IgD-negative memory B cell (primary cell): ENCODE data around the gene SLC16A9. TPM values are rescaled to one million over a fixed set of nuclear protein-coding genes. Genes with fewer than 3 reads are reported as not detected.

ENCODE experiments used
- H3K27ac Mint-ChIP-seq, 3 donors: one replicate each; pipeline ENCODE4 v1.8.0; 2020 to 2022; ENCODE audit warnings: mild to moderate bottlenecking in 3 of 3, mixed read lengths in 3 of 3, moderate library complexity in 1 of 3
- H3K27me3 Mint-ChIP-seq: one replicate; pipeline ENCODE4 v1.8.0; 2021; ENCODE audit warnings: mixed read lengths
- H3K36me3 Mint-ChIP-seq: one replicate; pipeline ENCODE4 v1.8.0; 2020; ENCODE audit warnings: mild to moderate bottlenecking, mixed read lengths
- H3K4me1 Mint-ChIP-seq, 3 donors: one replicate each; pipeline ENCODE4 v1.8.0; 2020 to 2022; ENCODE audit warnings: mixed read lengths in 3 of 3, mild to moderate bottlenecking in 1 of 3
- H3K4me3 Mint-ChIP-seq, 4 donors: one replicate each; pipeline ENCODE4 v1.8.0; 2020 to 2022; ENCODE audit warnings: mild to moderate bottlenecking in 4 of 4, mixed read lengths in 4 of 4, moderate library complexity in 3 of 4
- H3K9me3 Mint-ChIP-seq, 3 donors: one replicate each; pipeline ENCODE4 v1.8.0; 2020 to 2021; ENCODE audit warnings: mixed read lengths in 3 of 3, mild to moderate bottlenecking in 1 of 3
- polyA plus RNA-seq: library from polyadenylated mRNA; unstranded; fragments of 300-500 nt; fragmentation: Illumina TruSeq; gene quantifications from one replicate; pipeline ENCODE4 v1.2.3, GENCODE V29; 2021

The SLC16A9 gene
- polyA plus RNA-seq, 1 donor from 2014 or later: not detected

- Mint-ChIP-seq H3K9me3 (peaks cover 0 to 2% (median 0%) of the 10 kb centered on the region in 3 donors), H3K36me3 (no peaks in the 10 kb centered on the region), H3K4me3 (no peak overlapping the region), H3K4me1 (no peaks in the 10 kb centered on the region), H3K27ac (no peak overlapping the region), H3K27me3 (peaks cover 4% of the 10 kb centered on the region)
These were observed 76.6 kb downstream of the SLC16A9 start for GRCh38 chr10:59633063-59633462.

GRCh38 chr10:59631882-59632807 is 77.5 kb downstream of the SLC16A9 start:
- H3K27ac Mint-ChIP-seq: no peak overlapping the region
- H3K36me3 Mint-ChIP-seq: no peaks in the 10 kb centered on the region
- no peaks in the 10 kb centered on the region for H3K4me1 Mint-ChIP-seq
- H3K4me3 Mint-ChIP-seq: no peak overlapping the region
- peaks cover 4% of the 10 kb centered on the region for H3K27me3 Mint-ChIP-seq
- H3K9me3 Mint-ChIP-seq: peaks cover 0 to 2% (median 0%) of the 10 kb centered on the region in 3 donors

- H3K27me3 Mint-ChIP-seq: peaks cover 4% of the 10 kb centered on the region
- no peak overlapping the region for H3K27ac Mint-ChIP-seq
- no peaks in the 10 kb centered on the region for H3K4me1 Mint-ChIP-seq
- H3K9me3 Mint-ChIP-seq: no peaks in the 10 kb centered on the region
- no peaks in the 10 kb centered on the region for H3K36me3 Mint-ChIP-seq
- no peak overlapping the region for H3K4me3 Mint-ChIP-seq
These were observed 78.4 kb downstream of the SLC16A9 start for GRCh38 chr10:59631237-59631636.

- H3K4me1 Mint-ChIP-seq: peaks cover 0 to 4% (median 2%) of the 10 kb centered on the region in 3 donors
- no peaks in the 10 kb centered on the region for H3K9me3 Mint-ChIP-seq
- H3K4me3 Mint-ChIP-seq: no peak overlapping the region
- no peaks in the 10 kb centered on the region for H3K36me3 Mint-ChIP-seq
- H3K27me3 Mint-ChIP-seq: peaks cover 4% of the 10 kb centered on the region
- no peak overlapping the region for H3K27ac Mint-ChIP-seq
These were observed 80.7 kb downstream of the SLC16A9 start for GRCh38 chr10:59628965-59629364.

GRCh38 chr10:59628456-59628855 is 81.2 kb downstream of the SLC16A9 start:
- Mint-ChIP-seq H3K4me1 (peaks cover 0 to 4% (median 2%) of the 10 kb centered on the region in 3 donors), H3K27me3 (peaks cover 4% of the 10 kb centered on the region), H3K4me3 (no peak overlapping the region), H3K27ac (no peak overlapping the region), H3K36me3 (no peaks in the 10 kb centered on the region), H3K9me3 (no peaks in the 10 kb centered on the region)

- Mint-ChIP-seq H3K36me3 (no peaks in the 10 kb centered on the region), H3K9me3 (no peaks in the 10 kb centered on the region), H3K4me3 (no peak overlapping the region), H3K4me1 (peaks cover 0 to 4% (median 2%) of the 10 kb centered on the region in 3 donors), H3K27me3 (peaks cover 4% of the 10 kb centered on the region), H3K27ac (no peak overlapping the region)
These were observed 82.2 kb downstream of the SLC16A9 start for GRCh38 chr10:59627366-59628018.

GRCh38 chr10:59626523-59626869 is 83.2 kb downstream of the SLC16A9 start:
- peaks cover 0 to 4% (median 2%) of the 10 kb centered on the region in 3 donors for H3K4me1 Mint-ChIP-seq
- no peak overlapping the region for H3K27ac Mint-ChIP-seq
- no peaks in the 10 kb centered on the region for H3K9me3 Mint-ChIP-seq
- no peaks in the 10 kb centered on the region for H3K36me3 Mint-ChIP-seq
- H3K27me3 Mint-ChIP-seq: peaks cover 4% of the 10 kb centered on the region
- H3K4me3 Mint-ChIP-seq: no peak overlapping the region

GRCh38 chr10:59625721-59626522 is 83.7 kb downstream of the SLC16A9 start:
- Mint-ChIP-seq H3K9me3 (no peaks in the 10 kb centered on the region), H3K27me3 (peaks cover 4% of the 10 kb centered on the region), H3K27ac (no peak overlapping the region), H3K4me1 (peaks cover 0 to 4% (median 2%) of the 10 kb centered on the region in 3 donors), H3K36me3 (no peaks in the 10 kb centered on the region), H3K4me3 (no peak overlapping the region)

GRCh38 chr10:59624951-59625350 is 84.7 kb downstream of the SLC16A9 start:
- H3K27ac Mint-ChIP-seq: no peak overlapping the region
- H3K9me3 Mint-ChIP-seq: no peaks in the 10 kb centered on the region
- no peaks in the 10 kb centered on the region for H3K36me3 Mint-ChIP-seq
- no peak overlapping the region for H3K4me3 Mint-ChIP-seq
- peaks cover 0 to 4% (median 2%) of the 10 kb centered on the region in 3 donors for H3K4me1 Mint-ChIP-seq
- H3K27me3 Mint-ChIP-seq: peaks cover 4% of the 10 kb centered on the region

GRCh38 chr10:59624136-59624535 is 85.5 kb downstream of the SLC16A9 start:
- H3K4me1 Mint-ChIP-seq: peaks cover 0 to 4% (median 2%) of the 10 kb centered on the region in 3 donors
- H3K27ac Mint-ChIP-seq: no peak overlapping the region
- H3K9me3 Mint-ChIP-seq: no peaks in the 10 kb centered on the region
- peaks cover 4% of the 10 kb centered on the region for H3K27me3 Mint-ChIP-seq
- H3K4me3 Mint-ChIP-seq: no peak overlapping the region
- H3K36me3 Mint-ChIP-seq: no peaks in the 10 kb centered on the region

- peaks cover 4% of the 10 kb centered on the region for H3K27me3 Mint-ChIP-seq
- peaks cover 0 to 4% (median 2%) of the 10 kb centered on the region in 3 donors for H3K4me1 Mint-ChIP-seq
- no peak overlapping the region for H3K27ac Mint-ChIP-seq
- H3K36me3 Mint-ChIP-seq: no peaks in the 10 kb centered on the region
- no peak overlapping the region for H3K4me3 Mint-ChIP-seq
- H3K9me3 Mint-ChIP-seq: no peaks in the 10 kb centered on the region
These were observed 86.2 kb downstream of the SLC16A9 start for GRCh38 chr10:59623133-59624121.

GRCh38 chr10:59622320-59623132 is 87.1 kb downstream of the SLC16A9 start:
- Mint-ChIP-seq H3K9me3 (no peaks in the 10 kb centered on the region), H3K27me3 (peaks cover 2% of the 10 kb centered on the region), H3K4me3 (no peak overlapping the region), H3K4me1 (peaks cover 0 to 4% (median 2%) of the 10 kb centered on the region in 3 donors), H3K36me3 (no peaks in the 10 kb centered on the region), H3K27ac (no peak overlapping the region)

GRCh38 chr10:59621771-59622170 is 87.9 kb downstream of the SLC16A9 start:
- Mint-ChIP-seq H3K9me3 (no peaks in the 10 kb centered on the region), H3K4me1 (peaks cover 0 to 5% (median 4%) of the 10 kb centered on the region in 3 donors), H3K27ac (no peak overlapping the region), H3K36me3 (no peaks in the 10 kb centered on the region), H3K27me3 (peaks cover under 1% of the 10 kb centered on the region), H3K4me3 (no peak overlapping the region)
